WTC11 (cell line): Measurements from ENCODE around the gene ZCCHC24. TPM values are rescaled to one million over a fixed set of nuclear protein-coding genes. Genes with fewer than 3 reads are reported as not detected.

ENCODE experiments used
- ATAC-seq: fragments of 200-7000 bp; cut with Tn5 transposase; 2 replicates; pipeline ENCODE4 v1.10.0; 2021; ENCODE audit warnings: mild to moderate bottlenecking, moderate library complexity
- CTCF ChIA-PET: fragments of 300-600 bp; sonication (Branson Sonifier 250); formaldehyde crosslinking; loops from one replicate; lab custom pipeline; 2021; ENCODE audit warnings: antibody characterized with exemption; lab: Charles Lee
- POLR2A ChIA-PET: fragments of 350-600 bp; sonication (Branson Sonifier 250); formaldehyde crosslinking; loops from one replicate; lab custom pipeline; 2021; ENCODE audit warnings: antibody characterized with exemption; lab: Charles Lee
- DNase-seq: peaks from one replicate; pipeline ENCODE4 v3.0.0; 2021; ENCODE audit warnings: low spot score
- H3K27ac Mint-ChIP-seq: 2 replicates; pipeline ENCODE4 v1.8.0; 2021; ENCODE audit warnings: mixed read lengths
- H3K27me3 Mint-ChIP-seq: 2 replicates; pipeline ENCODE4 v1.8.0; 2021; ENCODE audit warnings: low read depth, mild to moderate bottlenecking, moderate library complexity, mixed read lengths
- H3K36me3 Mint-ChIP-seq: 2 replicates; pipeline ENCODE4 v1.8.0; 2021; ENCODE audit warnings: mixed read lengths
- H3K4me1 Mint-ChIP-seq: 2 replicates; pipeline ENCODE4 v1.8.0; 2022; ENCODE audit warnings: mixed read lengths
- H3K4me3 Mint-ChIP-seq: 2 replicates; pipeline ENCODE4 v1.8.0; 2021; ENCODE audit warnings: mild to moderate bottlenecking, moderate library complexity, mixed read lengths
- H3K9me3 Mint-ChIP-seq: 2 replicates; pipeline ENCODE4 v1.8.0; 2021; ENCODE audit warnings: mixed read lengths
- AFF4 ChIP-seq: sonication (generic); formaldehyde crosslinking; IDR thresholded peaks from 2 replicates; pipeline ENCODE4 v1.8.1; 2023; ENCODE audit warnings: mild to moderate bottlenecking, missing genetic modification reagents, borderline replicate concordance
- ARID4B ChIP-seq: sonication (generic); formaldehyde crosslinking; IDR thresholded peaks from 2 replicates; pipeline ENCODE4 v1.8.0; 2023; ENCODE audit warnings: missing genetic modification reagents, mild to moderate bottlenecking, borderline replicate concordance
- ATF3 ChIP-seq: sonication (generic); formaldehyde crosslinking; conservative IDR thresholded peaks from 2 replicates; pipeline ENCODE4 v1.8.1; 2022; ENCODE audit warnings: mild to moderate bottlenecking, missing genetic modification reagents
- CBFB ChIP-seq: sonication (generic); formaldehyde crosslinking; IDR thresholded peaks from 2 replicates; pipeline ENCODE4 v1.8.1; 2022; ENCODE audit warnings: mild to moderate bottlenecking, low read depth, missing genetic modification reagents
- CDX4 ChIP-seq: fragments of 250-450 bp; sonication (Bioruptor Pico); IDR thresholded peaks from 2 replicates; pipeline ENCODE4 v1.9.0; 2021; ENCODE audit warnings: moderate library complexity, mild to moderate bottlenecking, inconsistent platforms, borderline replicate concordance
- CREB1 ChIP-seq: sonication (generic); formaldehyde crosslinking; IDR thresholded peaks from 2 replicates; pipeline ENCODE4 v1.8.0; 2023; ENCODE audit warnings: mild to moderate bottlenecking, missing genetic modification reagents
- E2F4 ChIP-seq: sonication (generic); formaldehyde crosslinking; IDR thresholded peaks from 2 replicates; pipeline ENCODE4 v1.8.1; 2022; ENCODE audit warnings: low read depth, mild to moderate bottlenecking, moderate library complexity, missing genetic modification reagents, borderline replicate concordance
- ELF4 ChIP-seq: sonication (generic); formaldehyde crosslinking; IDR thresholded peaks from 2 replicates; pipeline ENCODE4 v1.8.1; 2022; ENCODE audit warnings: low read depth, mild to moderate bottlenecking, moderate library complexity, missing genetic modification reagents
- ETV6 ChIP-seq: sonication (generic); formaldehyde crosslinking; IDR thresholded peaks from 2 replicates; pipeline ENCODE4 v1.8.1; 2022; ENCODE audit warnings: mild to moderate bottlenecking, missing genetic modification reagents
- GRHL2 ChIP-seq: fragments of 250-450 bp; sonication (Bioruptor Pico); IDR thresholded peaks from 2 replicates; pipeline ENCODE4 v1.8.0; 2022; ENCODE audit warnings: mild to moderate bottlenecking, moderate library complexity; ENCODE audit not compliant: insufficient replicate concordance, severe bottlenecking
- MXD4 ChIP-seq: fragments of 250-450 bp; sonication (Bioruptor Pico); IDR thresholded peaks from 2 replicates; pipeline ENCODE4 v1.8.0; 2021; ENCODE audit warnings: mild to moderate bottlenecking, moderate library complexity, borderline replicate concordance
- NFYB ChIP-seq: sonication (generic); formaldehyde crosslinking; conservative IDR thresholded peaks from 2 replicates; pipeline ENCODE4 v1.8.0; 2022; ENCODE audit warnings: low read depth, missing genetic modification reagents
- PRDM15 ChIP-seq: sonication (generic); formaldehyde crosslinking; IDR thresholded peaks from 2 replicates; pipeline ENCODE4 v1.8.0; 2022; ENCODE audit warnings: missing genetic modification reagents
- RORB ChIP-seq: fragments of 250-450 bp; sonication (Bioruptor Pico); IDR thresholded peaks from 2 replicates; pipeline ENCODE4 v1.9.0; 2021; ENCODE audit warnings: mild to moderate bottlenecking
- ZMAT4 ChIP-seq: fragments of 250-450 bp; sonication (Bioruptor Pico); IDR thresholded peaks from 2 replicates; pipeline ENCODE4 v1.9.0; 2021; ENCODE audit warnings: mild to moderate bottlenecking
- total RNA-seq: library from RNA; stranded (reverse); gene quantifications from 3 replicates; pipeline ENCODE4 v1.2.3, GENCODE V29; 2021

ZCCHC24 gene
- total RNA-seq, 1 experiment from 2014 or later, result 7.7 TPM

- no peak for TF ChIP-seq ZMAT4
Measured at GRCh38 chr10:79417266-79417665, 28.2 kb downstream of the ZCCHC24 start (continued).

- ChIA-PET CTCF (interaction anchor here (0.6 to 2.0 kb wide), 2 partner anchors 42 to 59 kb away, joined by 4 to 7 read pairs; no protein-coding TSS in a partner anchor), POLR2A (no interaction called here)
- Mint-ChIP-seq H3K27me3 (no peaks in the 10 kb centered on the region), H3K36me3 (no peaks in the 10 kb centered on the region), H3K27ac (no peak overlapping the region), H3K4me1 (peaks cover 12% of the 10 kb centered on the region), H3K9me3 (no peaks in the 10 kb centered on the region), H3K4me3 (no peak overlapping the region)
- DNase-seq, result no peak
- TF ChIP-seq ETV6 (no peak), ARID4B (CRISPR knock-in tag) (no peak), ELF4 (no peak), NFYB (CRISPR knock-in tag) (no peak), ATF3 (CRISPR knock-in tag) (no peak), E2F4 (CRISPR knock-in tag) (no peak)
- no peak for ATAC-seq
Measured at GRCh38 chr10:79416578-79417255, 28.7 kb downstream of the ZCCHC24 start.

GRCh38 chr10:79415736-79416577 is 29.5 kb downstream of the ZCCHC24 start:
- POLR2A ChIA-PET, result no interaction called here
- Mint-ChIP-seq H3K27ac (no peak overlapping the region), H3K36me3 (no peaks in the 10 kb centered on the region), H3K4me3 (no peak overlapping the region), H3K4me1 (peaks cover 12% of the 10 kb centered on the region), H3K27me3 (no peaks in the 10 kb centered on the region), H3K9me3 (no peaks in the 10 kb centered on the region)
- CTCF ChIA-PET, result interaction anchor here (0.6 to 2.0 kb wide), 2 partner anchors 41 to 54 kb away, joined by 3 to 7 read pairs; no protein-coding TSS in a partner anchor
- ATAC-seq (no peak), DNase-seq (no peak)
- TF ChIP-seq CREB1 (no peak), CBFB (CRISPR knock-in tag) (no peak), GRHL2 (no peak), CDX4 (CRISPR knock-in tag) (no peak), PRDM15 (CRISPR knock-in tag) (no peak), RORB (CRISPR knock-in tag) (no peak), MXD4 (CRISPR knock-in tag) (no peak), AFF4 (CRISPR knock-in tag) (no peak)
